GM13976 (cell line): ENCODE results near the gene DYNLT2B.

Source experiments
- DNase-seq: peaks from one replicate; pipeline ENCODE4 v3.0.0; 2012; ENCODE audit warnings: low spot score
- in situ Hi-C: fragments of 300-500 bp; cut with MboI; formaldehyde crosslinking; loops from one replicate; pipeline ENCODE4 v1.12.0; 2022; ENCODE audit warnings: low sequenced_read_pairs, mixed read lengths, inconsistent platforms; ENCODE audit not compliant: unreplicated experiment
- TF ChIP-seq, protein P1 (sequence below): IDR thresholded peaks from 2 replicates; pipeline ENCODE4 v1.5.1; 2012; ENCODE audit warnings: borderline replicate concordance, mild to moderate bottlenecking; ENCODE audit not compliant: insufficient read depth; ENCODE audit errors: extremely low read depth, missing control alignments, control extremely low read depth

DYNLT2B gene

DNA sequence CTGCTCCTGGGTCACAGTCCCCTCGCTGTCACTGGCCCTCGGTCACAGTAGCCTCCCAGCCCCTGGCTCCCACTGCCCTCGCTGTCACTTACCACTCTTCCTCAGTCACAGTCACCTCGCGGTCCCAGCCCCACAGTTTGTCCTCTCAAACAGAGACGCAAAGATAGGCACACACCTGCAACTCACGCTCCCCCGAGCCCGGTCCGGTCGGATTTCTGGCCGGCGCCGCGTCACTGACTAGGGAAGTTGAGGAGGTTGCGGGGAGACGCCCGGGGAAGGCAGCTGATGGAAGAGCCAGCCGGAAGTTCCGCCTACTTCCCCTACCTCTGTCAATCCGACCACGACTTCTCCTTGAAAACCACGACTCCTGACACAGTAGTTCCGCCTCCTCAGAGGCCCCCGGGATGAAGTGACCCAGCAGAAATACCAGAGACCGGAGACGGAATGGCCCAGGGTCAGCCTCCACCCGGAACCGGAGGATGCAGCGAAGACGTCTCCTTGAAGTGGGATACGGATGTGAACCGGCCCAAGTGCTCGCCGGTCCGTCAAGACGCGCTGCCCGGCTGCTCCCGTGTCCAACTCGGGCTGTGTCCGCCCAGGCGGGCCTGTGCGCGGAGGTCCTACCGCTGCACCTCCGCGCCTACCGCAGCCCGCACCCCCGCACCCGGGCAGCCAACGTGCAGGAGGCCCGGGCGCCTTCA lies 30.4 kb downstream of the DYNLT2B start, which contains the start of gene PCYT1A:
Gene PCYT1A (minus strand): TSS at position 287 of the 701 bp plus-strand sequence. CDS start 17,195 bp downstream, outside the sequence.
- DNase-seq: peak; percentile 92
- in situ Hi-C loops: no loop called here
- TF ChIP-seq, protein P1, sequence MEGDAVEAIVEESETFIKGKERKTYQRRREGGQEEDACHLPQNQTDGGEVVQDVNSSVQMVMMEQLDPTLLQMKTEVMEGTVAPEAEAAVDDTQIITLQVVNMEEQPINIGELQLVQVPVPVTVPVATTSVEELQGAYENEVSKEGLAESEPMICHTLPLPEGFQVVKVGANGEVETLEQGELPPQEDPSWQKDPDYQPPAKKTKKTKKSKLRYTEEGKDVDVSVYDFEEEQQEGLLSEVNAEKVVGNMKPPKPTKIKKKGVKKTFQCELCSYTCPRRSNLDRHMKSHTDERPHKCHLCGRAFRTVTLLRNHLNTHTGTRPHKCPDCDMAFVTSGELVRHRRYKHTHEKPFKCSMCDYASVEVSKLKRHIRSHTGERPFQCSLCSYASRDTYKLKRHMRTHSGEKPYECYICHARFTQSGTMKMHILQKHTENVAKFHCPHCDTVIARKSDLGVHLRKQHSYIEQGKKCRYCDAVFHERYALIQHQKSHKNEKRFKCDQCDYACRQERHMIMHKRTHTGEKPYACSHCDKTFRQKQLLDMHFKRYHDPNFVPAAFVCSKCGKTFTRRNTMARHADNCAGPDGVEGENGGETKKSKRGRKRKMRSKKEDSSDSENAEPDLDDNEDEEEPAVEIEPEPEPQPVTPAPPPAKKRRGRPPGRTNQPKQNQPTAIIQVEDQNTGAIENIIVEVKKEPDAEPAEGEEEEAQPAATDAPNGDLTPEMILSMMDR: no peak

DNA sequence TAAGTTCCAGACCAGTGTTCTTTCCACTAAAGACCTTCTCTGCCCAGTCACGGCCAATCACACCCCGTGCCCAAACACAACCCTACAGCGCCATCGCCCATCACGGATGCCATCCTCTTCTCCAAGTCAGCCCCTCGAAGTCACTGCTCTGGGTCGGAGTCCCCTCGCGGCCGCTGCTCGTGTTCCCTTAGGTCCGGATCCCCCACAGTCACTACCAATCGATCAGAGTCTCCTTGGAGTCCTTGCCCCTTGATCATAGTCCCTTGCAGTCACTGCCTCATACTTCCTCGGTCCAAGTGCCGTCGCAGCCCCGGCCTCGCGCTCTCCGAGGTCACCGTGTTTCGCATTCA lies 31.0 kb downstream of the DYNLT2B start:
- in situ Hi-C loops: no loop called here
- no peak for DNase-seq
- TF ChIP-seq, protein P1: no peak

DNA sequence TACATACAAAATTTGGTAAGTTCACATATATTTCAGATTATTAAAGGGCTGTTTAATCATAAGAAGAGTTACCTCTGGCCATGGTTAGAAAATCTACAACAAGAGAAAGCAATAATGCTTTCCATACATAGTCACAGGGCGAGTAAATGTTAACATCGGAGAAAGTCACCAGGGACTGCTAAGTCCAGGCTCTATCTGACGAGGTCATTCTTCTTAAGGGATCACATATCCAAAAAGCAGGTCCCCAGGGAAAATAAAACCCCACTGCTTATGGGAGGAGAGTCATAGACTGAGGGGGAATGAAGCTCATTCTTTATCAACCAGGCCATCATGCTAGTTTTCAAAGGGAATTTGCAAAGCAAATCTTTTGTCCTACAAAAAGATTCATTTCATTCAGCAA lies 33.6 kb downstream of the DYNLT2B start:
- in situ Hi-C loops: no loop called here
- no peak for DNase-seq

GRCh38 chr3:196281962-196282361 lies 36.1 kb downstream of the DYNLT2B start:
- in situ Hi-C loops: no loop called here

More for the DNA sequence above, 33.6 kb downstream of the DYNLT2B start:
- TF ChIP-seq, protein P1: no peak

GRCh38 chr3:196280689-196281440 lies 37.2 kb downstream of the DYNLT2B start:
- DNase-seq: peak; percentile 52
- TF ChIP-seq, protein P1: no peak
- in situ Hi-C loops: no loop called here

More at GRCh38 chr3:196281962-196282361, 36.1 kb downstream of the DYNLT2B start:
- DNase-seq: no peak
- TF ChIP-seq, protein P1: no peak

DNA sequence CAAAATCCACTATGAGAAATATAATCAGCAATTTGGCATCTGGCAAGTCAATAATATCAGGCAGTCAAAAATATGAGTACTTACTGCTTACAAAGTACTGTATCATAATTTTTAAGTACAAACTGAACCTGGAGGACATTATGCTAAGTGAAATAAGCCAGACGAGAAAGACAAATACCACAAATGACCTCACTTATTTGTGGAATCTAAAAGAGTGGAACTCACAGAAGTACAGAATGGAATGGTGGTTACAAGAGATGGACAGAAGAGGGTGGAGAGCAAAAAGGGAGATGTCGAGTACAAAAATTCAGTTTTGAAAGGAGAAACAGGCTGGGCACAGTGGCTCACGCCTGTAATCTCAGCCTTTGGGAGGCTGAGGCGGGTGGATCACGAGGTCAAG lies 42.9 kb downstream of the DYNLT2B start:
- no peak for DNase-seq
- in situ Hi-C loops: no loop called here
- TF ChIP-seq, protein P1: no peak
